MM.1S (cell line): ENCODE data around the gene PAX8.

Source experiments
- DNase-seq: peaks from one replicate; pipeline ENCODE4 v3.0.0-alpha.2; 2015
- H2AFZ ChIP-seq: fragments of 300-600 bp; sonication (generic); 2 replicates; pipeline ENCODE4 v1.6.0; 2016; ENCODE audit warnings: antibody characterized with exemption, low read length
- H3F3A ChIP-seq: fragments of 300-600 bp; sonication (generic); 2 replicates; pipeline ENCODE4 v1.6.1; 2016; ENCODE audit warnings: mild to moderate bottlenecking, antibody characterized with exemption, low read length, moderate library complexity, mixed read lengths; ENCODE audit not compliant: insufficient read depth
- H3K27ac ChIP-seq: fragments of 300-600 bp; sonication (generic); 2 replicates; pipeline ENCODE4 v1.5.1; 2016; ENCODE audit warnings: mild to moderate bottlenecking, low read length
- H3K27me3 ChIP-seq: fragments of 300-600 bp; sonication (generic); replicated peaks from 2 replicates; pipeline ENCODE4 v1.6.0; 2016; ENCODE audit warnings: low read length; ENCODE audit not compliant: insufficient read depth
- H3K36me3 ChIP-seq: fragments of 300-600 bp; sonication (generic); replicated peaks from 2 replicates; pipeline ENCODE4 v1.6.1; 2016; ENCODE audit warnings: mild to moderate bottlenecking, low read length, mixed read lengths; ENCODE audit not compliant: insufficient read depth
- H3K4me1 ChIP-seq: fragments of 300-600 bp; sonication (generic); 2 replicates; pipeline ENCODE4 v1.6.1; 2016; ENCODE audit warnings: low read length, mixed read lengths
- H3K4me2 ChIP-seq: fragments of 300-600 bp; sonication (generic); 2 replicates; pipeline ENCODE4 v1.6.0; 2016; ENCODE audit warnings: low read depth, low read length
- H3K4me3 ChIP-seq: fragments of 300-600 bp; sonication (generic); 2 replicates; pipeline ENCODE4 v1.5.1; 2016; ENCODE audit warnings: low read length, mixed read lengths
- H3K79me2 ChIP-seq: fragments of 300-600 bp; sonication (generic); 2 replicates; pipeline ENCODE4 v1.6.1; 2016; ENCODE audit warnings: mixed run types, low read length, mixed read lengths
- H3K9ac ChIP-seq: fragments of 300-600 bp; sonication (generic); 2 replicates; pipeline ENCODE4 v1.6.1; 2016; ENCODE audit warnings: low read length, mixed read lengths
- H3K9me2 ChIP-seq: fragments of 300-600 bp; sonication (generic); replicated peaks from 2 replicates; pipeline ENCODE4 v1.6.1; 2016; ENCODE audit warnings: mild to moderate bottlenecking, low read length, mixed read lengths; ENCODE audit not compliant: insufficient read depth
- H3K9me3 ChIP-seq: fragments of 300-600 bp; sonication (generic); replicated peaks from 2 replicates; pipeline ENCODE4 v1.6.1; 2016; ENCODE audit warnings: mild to moderate bottlenecking, low read length, mixed read lengths; ENCODE audit not compliant: insufficient read depth
- H4K20me1 ChIP-seq: fragments of 300-600 bp; sonication (generic); 2 replicates; pipeline ENCODE4 v1.6.1; 2016; ENCODE audit warnings: mild to moderate bottlenecking, low read length, moderate library complexity, mixed read lengths; ENCODE audit not compliant: insufficient read depth
- CTCF ChIP-seq: fragments of 300-600 bp; sonication (generic); IDR thresholded peaks from 2 replicates; pipeline ENCODE4 v1.5.1; 2016; ENCODE audit warnings: antibody characterized with exemption, low read length, mixed read lengths
- EZH2 ChIP-seq: fragments of 300-600 bp; sonication (generic); optimal IDR thresholded peaks from 2 replicates; pipeline ENCODE3; 2017; ENCODE audit warnings: low read depth, mild to moderate bottlenecking, antibody characterized with exemption, low read length, mixed read lengths
- EZH2phosphoT487 ChIP-seq: fragments of 300-600 bp; sonication (generic); IDR thresholded peaks from 2 replicates; pipeline ENCODE4 v1.6.1; 2018; ENCODE audit warnings: antibody characterized with exemption, low read length

The PAX8 gene

GRCh38 chr2:113273027-113273551 lies 5.6 kb downstream of the PAX8 start:
- H3K27ac ChIP-seq: no peak overlapping the region
- H3K9ac ChIP-seq: no peak overlapping the region
- peak; percentile 40 for DNase-seq
- peak overlapping the region; percentile 12; the same call in 1 of the 2 replicates for H3K4me2 ChIP-seq
- no peak overlapping the region for H3K4me3 ChIP-seq
- H3K36me3 ChIP-seq: no peaks in the 10 kb centered on the region
- no peaks in the 10 kb centered on the region for H3F3A ChIP-seq
- TF ChIP-seq EZH2 (no peak), CTCF (no peak), EZH2phosphoT487 (no peak)
- no peaks in the 10 kb centered on the region for H4K20me1 ChIP-seq
- H2AFZ ChIP-seq: no peak overlapping the region
- no peaks in the 10 kb centered on the region for H3K9me3 ChIP-seq
- H3K4me1 ChIP-seq: no peaks in the 10 kb centered on the region
- H3K79me2 ChIP-seq: no peaks in the 10 kb centered on the region
- H3K27me3 ChIP-seq: peaks cover 17% of the 10 kb centered on the region; the same call in 1 of the 2 replicates
- no peaks in the 10 kb centered on the region for H3K9me2 ChIP-seq

GRCh38 chr2:113272477-113272876 lies 6.2 kb downstream of the PAX8 start:
- H3K9me3 ChIP-seq: no peaks in the 10 kb centered on the region
- DNase-seq: no peak
- no peaks in the 10 kb centered on the region for H3F3A ChIP-seq
- TF ChIP-seq EZH2 (no peak), EZH2phosphoT487 (no peak), CTCF (no peak)
- H3K4me2 ChIP-seq: peak overlapping the region; percentile 12; the same call in 1 of the 2 replicates
- no peaks in the 10 kb centered on the region for H3K4me1 ChIP-seq
- no peaks in the 10 kb centered on the region for H3K36me3 ChIP-seq
- no peak overlapping the region for H3K4me3 ChIP-seq
- no peaks in the 10 kb centered on the region for H3K9me2 ChIP-seq
- H3K9ac ChIP-seq: no peak overlapping the region
- H3K27me3 ChIP-seq: peaks cover 11% of the 10 kb centered on the region; the same call in 1 of the 2 replicates
- H2AFZ ChIP-seq: no peak overlapping the region
- no peaks in the 10 kb centered on the region for H3K79me2 ChIP-seq
- H4K20me1 ChIP-seq: no peaks in the 10 kb centered on the region
- no peak overlapping the region for H3K27ac ChIP-seq

GRCh38 chr2:113268621-113269360 lies 9.9 kb downstream of the PAX8 start:
- H2AFZ ChIP-seq: no peak overlapping the region
- H3K9me3 ChIP-seq: no peaks in the 10 kb centered on the region
- H3K79me2 ChIP-seq: no peaks in the 10 kb centered on the region
- H3K36me3 ChIP-seq: no peaks in the 10 kb centered on the region
- no peaks in the 10 kb centered on the region for H3K27me3 ChIP-seq
- TF ChIP-seq CTCF (no peak), EZH2phosphoT487 (no peak), EZH2 (no peak)
- no peak overlapping the region for H3K4me2 ChIP-seq
- DNase-seq: no peak
- H4K20me1 ChIP-seq: no peaks in the 10 kb centered on the region
- no peak overlapping the region for H3K9ac ChIP-seq
- H3K9me2 ChIP-seq: no peaks in the 10 kb centered on the region
- no peak overlapping the region for H3K27ac ChIP-seq
- no peaks in the 10 kb centered on the region for H3F3A ChIP-seq
- no peak overlapping the region for H3K4me3 ChIP-seq
- no peaks in the 10 kb centered on the region for H3K4me1 ChIP-seq
